Measurements from ENCODE around the gene NAA20.

Gene NAA20

GRCh38 chr20:20021835-20022234 is 4.7 kb downstream of the NAA20 start:
- no peak for DNase-seq

GRCh38 chr20:20022498-20022897 is 5.3 kb downstream of the NAA20 start:
- peak; percentile 53 for DNase-seq

GRCh38 chr20:20023395-20023794 is 6.2 kb downstream of the NAA20 start:
- no peak for DNase-seq

GRCh38 chr20:20024942-20025341 is 7.8 kb downstream of the NAA20 start:
- DNase-seq, result no peak

GRCh38 chr20:20027284-20027683 is 10.1 kb downstream of the NAA20 start:
- DNase-seq, result no peak

GRCh38 chr20:20031790-20032189 is 14.6 kb downstream of the NAA20 start:
- DNase-seq, result no peak

GRCh38 chr20:20034486-20034885 is 17.3 kb downstream of the NAA20 start:
- no peak for DNase-seq

GRCh38 chr20:20036756-20037155 is 19.6 kb downstream of the NAA20 start:
- no peak for DNase-seq

- no peak for DNase-seq
Measured at GRCh38 chr20:20037960-20038359, 20.8 kb downstream of the NAA20 start.

- DNase-seq, result no peak
Measured at GRCh38 chr20:20038586-20038985, 21.4 kb downstream of the NAA20 start.

GRCh38 chr20:20039752-20040387 is 22.7 kb downstream of the NAA20 start:
- DNase-seq, result no peak

- peak; percentile 22 for DNase-seq
Measured at GRCh38 chr20:20051767-20052073, 34.6 kb downstream of the NAA20 start.

GRCh38 chr20:20052074-20052970 is 35.2 kb downstream of the NAA20 start, which contains the start of the genes CFAP61 and CRNKL1:
Gene CFAP61 (plus strand): TSS chr20:20052532. CDS start chr20:20056654, 4,122 bp downstream.
Gene CRNKL1 (minus strand): TSS chr20:20052466. CDS start chr20:20052342, 124 bp downstream.
- DNase-seq, result peak; percentile 99

- DNase-seq, result no peak
Measured at GRCh38 chr20:20060234-20060998, 43.3 kb downstream of the NAA20 start.

- DNase-seq, result no peak
Measured at GRCh38 chr20:20063941-20064702, 47.0 kb downstream of the NAA20 start.

GRCh38 chr20:20065361-20065760 is 48.2 kb downstream of the NAA20 start:
- DNase-seq, result no peak

- DNase-seq, result no peak
Measured at GRCh38 chr20:20070871-20071726, 53.9 kb downstream of the NAA20 start.

GRCh38 chr20:20073801-20074371 is 56.7 kb downstream of the NAA20 start:
- DNase-seq, result no peak

GRCh38 chr20:20075032-20075431 is 57.9 kb downstream of the NAA20 start:
- DNase-seq, result no peak

GRCh38 chr20:20076297-20077065 is 59.3 kb downstream of the NAA20 start:
- DNase-seq, result peak; percentile 61

GRCh38 chr20:20078041-20078440 is 60.9 kb downstream of the NAA20 start:
- DNase-seq, result no peak

All from inflammatory macrophage treated with lipopolysaccharide for 4 hours (primary cell).